Esophagus muscularis mucosa (tissue), 3 donors: ENCODE measurements around the gene RDX.
"Not testable (repeated sequence)": the region's sequence is repeated elsewhere in the genome, so short reads cannot be mapped to it uniquely, and the experiment has no call there.

ENCODE experiments used
- POLR2A ChIP-seq: fragments of 450-650 bp; IDR thresholded peaks from one replicate; pipeline ENCODE4 v1.6.1; 2017; ENCODE audit warnings: antibody characterized with exemption, moderate library complexity, mild to moderate bottlenecking, low read depth
- POLR2AphosphoS5 ChIP-seq, 2 donors: sonication (generic); formaldehyde crosslinking; IDR thresholded peaks; one replicate each; pipeline ENCODE4 v1.6.1; 2017; ENCODE audit warnings: antibody characterized with exemption in 2 of 2
- TF ChIP-seq, protein P1 (sequence below), 3 experiments: fragments of 200-600 bp in 2 of 3; fragments of 450-650 bp in 1 of 3; sonication (generic) in 2 of 3; IDR thresholded peaks; one replicate each; pipeline ENCODE4 v1.5.1; 2017 to 2019; ENCODE audit warnings: antibody characterized with exemption in 3 of 3, mild to moderate bottlenecking in 2 of 3, moderate library complexity in 1 of 3

- TF ChIP-seq, protein P1, sequence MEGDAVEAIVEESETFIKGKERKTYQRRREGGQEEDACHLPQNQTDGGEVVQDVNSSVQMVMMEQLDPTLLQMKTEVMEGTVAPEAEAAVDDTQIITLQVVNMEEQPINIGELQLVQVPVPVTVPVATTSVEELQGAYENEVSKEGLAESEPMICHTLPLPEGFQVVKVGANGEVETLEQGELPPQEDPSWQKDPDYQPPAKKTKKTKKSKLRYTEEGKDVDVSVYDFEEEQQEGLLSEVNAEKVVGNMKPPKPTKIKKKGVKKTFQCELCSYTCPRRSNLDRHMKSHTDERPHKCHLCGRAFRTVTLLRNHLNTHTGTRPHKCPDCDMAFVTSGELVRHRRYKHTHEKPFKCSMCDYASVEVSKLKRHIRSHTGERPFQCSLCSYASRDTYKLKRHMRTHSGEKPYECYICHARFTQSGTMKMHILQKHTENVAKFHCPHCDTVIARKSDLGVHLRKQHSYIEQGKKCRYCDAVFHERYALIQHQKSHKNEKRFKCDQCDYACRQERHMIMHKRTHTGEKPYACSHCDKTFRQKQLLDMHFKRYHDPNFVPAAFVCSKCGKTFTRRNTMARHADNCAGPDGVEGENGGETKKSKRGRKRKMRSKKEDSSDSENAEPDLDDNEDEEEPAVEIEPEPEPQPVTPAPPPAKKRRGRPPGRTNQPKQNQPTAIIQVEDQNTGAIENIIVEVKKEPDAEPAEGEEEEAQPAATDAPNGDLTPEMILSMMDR (IDR thresholded peaks at IDR 0.05), result not testable (repeated sequence)
- not testable (repeated sequence) for TF ChIP-seq POLR2A; POLR2AphosphoS5 (IDR thresholded peaks at IDR 0.05)
Observed at GRCh38 chr11:110192604-110193282, 103.7 kb downstream of the RDX start.
